Loucy (cell line): ENCODE results near the gene GLYR1.

Source experiments
- CTCF ChIP-seq: fragments of 200-600 bp; sonication (generic); conservative IDR thresholded peaks from 2 replicates; pipeline ENCODE4 v1.5.1; 2014; ENCODE audit warnings: mild to moderate bottlenecking, antibody characterized with exemption, low read length
- EZH2phosphoT487 ChIP-seq: fragments of 200-600 bp; IDR thresholded peaks from 2 replicates; pipeline ENCODE4 v1.6.1; 2018; ENCODE audit warnings: antibody characterized with exemption, mild to moderate bottlenecking, moderate library complexity, borderline replicate concordance

- TF ChIP-seq CTCF (no peak), EZH2phosphoT487 (no peak)
Measured at GRCh38 chr16:4830408-4830807, 16.7 kb downstream of the GLYR1 start.
